ENCODE measurements around the gene DOCK7.

DOCK7 gene

DNA sequence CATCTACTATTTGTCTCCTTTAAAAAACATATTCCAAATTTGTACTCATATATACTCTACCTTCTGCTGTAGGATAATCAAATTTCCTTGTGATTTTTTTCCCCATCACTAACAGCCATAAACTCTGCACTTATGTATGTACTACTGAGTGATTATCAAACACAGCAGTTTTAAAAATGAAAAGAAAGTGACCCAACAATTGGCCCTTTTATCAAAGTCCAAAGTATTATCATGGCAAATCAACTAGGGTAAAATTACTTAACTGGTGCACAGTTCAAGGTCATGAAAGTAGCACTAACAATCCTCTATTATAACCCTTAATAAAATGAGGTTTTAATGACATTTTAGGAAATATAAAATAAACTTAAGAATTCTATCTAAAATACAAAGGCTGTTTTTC is 79.3 kb downstream of the DOCK7 start:
- H3K4me3 ChIP-seq (ENCODE audit: low read depth, low read length) = no peak overlapping the region
- TF ChIP-seq, protein P1, sequence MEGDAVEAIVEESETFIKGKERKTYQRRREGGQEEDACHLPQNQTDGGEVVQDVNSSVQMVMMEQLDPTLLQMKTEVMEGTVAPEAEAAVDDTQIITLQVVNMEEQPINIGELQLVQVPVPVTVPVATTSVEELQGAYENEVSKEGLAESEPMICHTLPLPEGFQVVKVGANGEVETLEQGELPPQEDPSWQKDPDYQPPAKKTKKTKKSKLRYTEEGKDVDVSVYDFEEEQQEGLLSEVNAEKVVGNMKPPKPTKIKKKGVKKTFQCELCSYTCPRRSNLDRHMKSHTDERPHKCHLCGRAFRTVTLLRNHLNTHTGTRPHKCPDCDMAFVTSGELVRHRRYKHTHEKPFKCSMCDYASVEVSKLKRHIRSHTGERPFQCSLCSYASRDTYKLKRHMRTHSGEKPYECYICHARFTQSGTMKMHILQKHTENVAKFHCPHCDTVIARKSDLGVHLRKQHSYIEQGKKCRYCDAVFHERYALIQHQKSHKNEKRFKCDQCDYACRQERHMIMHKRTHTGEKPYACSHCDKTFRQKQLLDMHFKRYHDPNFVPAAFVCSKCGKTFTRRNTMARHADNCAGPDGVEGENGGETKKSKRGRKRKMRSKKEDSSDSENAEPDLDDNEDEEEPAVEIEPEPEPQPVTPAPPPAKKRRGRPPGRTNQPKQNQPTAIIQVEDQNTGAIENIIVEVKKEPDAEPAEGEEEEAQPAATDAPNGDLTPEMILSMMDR (IDR thresholded peaks at IDR 0.05; ENCODE audit: low read depth, low read length, missing control alignments) = no peak
- no peak for DNase-seq (ENCODE audit: low read depth)

DNA sequence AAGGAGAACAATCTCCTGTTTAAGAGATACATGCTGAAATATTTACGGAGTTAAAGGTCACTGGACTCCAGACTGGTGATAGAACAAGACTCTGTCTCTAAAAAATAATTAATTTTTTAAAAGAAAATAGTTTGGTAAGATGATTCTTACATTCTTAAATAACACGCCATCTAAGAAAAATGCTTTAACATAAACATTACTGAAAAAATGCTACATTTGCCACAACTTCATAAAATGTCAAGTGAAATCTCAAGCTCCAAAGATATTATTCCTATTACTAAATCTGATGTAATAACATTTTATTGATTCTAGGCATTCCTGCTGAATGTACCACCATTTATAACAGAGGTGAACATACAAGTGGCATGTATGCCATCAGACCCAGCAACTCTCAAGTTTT is 86.7 kb downstream of the DOCK7 start:
- no peak overlapping the region for H3K4me3 ChIP-seq (ENCODE audit: low read depth, low read length)
- TF ChIP-seq, protein P1 (IDR thresholded peaks at IDR 0.05; ENCODE audit: low read depth, low read length, missing control alignments) = no peak
- DNase-seq (ENCODE audit: low read depth) = no peak

DNA sequence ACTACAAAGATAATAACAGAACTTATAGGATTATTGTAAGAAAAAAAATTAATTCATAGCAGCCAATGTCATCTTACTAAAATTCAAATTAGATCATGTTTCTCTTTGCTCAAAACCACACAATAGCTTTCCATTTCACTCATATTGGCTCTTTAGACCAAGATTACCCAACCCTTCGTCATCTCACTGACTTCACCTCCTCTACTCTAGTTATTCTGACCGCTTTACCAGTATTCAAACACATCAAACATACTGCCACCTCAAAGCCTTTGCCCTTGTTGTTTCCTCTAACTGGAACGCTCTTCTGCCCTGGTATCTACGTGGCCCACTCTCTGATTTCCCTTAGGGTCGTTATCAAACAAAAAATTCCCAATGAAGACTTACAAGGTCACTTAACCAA is 89.1 kb downstream of the DOCK7 start:
- no peak overlapping the region for H3K4me3 ChIP-seq (ENCODE audit: low read depth, low read length)
- no peak for DNase-seq (ENCODE audit: low read depth)
- TF ChIP-seq, protein P1 (IDR thresholded peaks at IDR 0.05; ENCODE audit: low read depth, low read length, missing control alignments) = no peak

DNA sequence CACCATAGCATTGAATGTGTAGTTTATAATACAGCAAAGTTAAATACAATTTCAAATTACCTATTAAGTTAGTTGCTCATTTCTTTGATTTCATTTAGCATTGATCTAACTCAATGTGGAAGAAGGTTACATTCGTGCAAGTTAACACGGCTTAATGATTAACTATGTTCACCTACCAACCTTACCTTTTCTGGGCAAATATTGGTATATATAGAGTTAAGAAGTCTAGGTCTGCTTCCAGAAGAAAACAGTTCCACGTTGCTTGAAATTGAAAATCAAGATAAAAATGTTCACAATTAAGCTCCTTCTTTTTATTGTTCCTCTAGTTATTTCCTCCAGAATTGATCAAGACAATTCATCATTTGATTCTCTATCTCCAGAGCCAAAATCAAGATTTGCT is 90.9 kb downstream of the DOCK7 start, which contains the start of gene ANGPTL3:
ANGPTL3 (plus strand) TSS at position 240 of the 400 bp plus-strand sequence; CDS start at position 287, 47 bp downstream.
- TF ChIP-seq, protein P1 (IDR thresholded peaks at IDR 0.05; ENCODE audit: low read depth, low read length, missing control alignments) = no peak
- no peak within 1 kb of the TSS for H3K4me3 ChIP-seq (ENCODE audit: low read depth, low read length)

DNA sequence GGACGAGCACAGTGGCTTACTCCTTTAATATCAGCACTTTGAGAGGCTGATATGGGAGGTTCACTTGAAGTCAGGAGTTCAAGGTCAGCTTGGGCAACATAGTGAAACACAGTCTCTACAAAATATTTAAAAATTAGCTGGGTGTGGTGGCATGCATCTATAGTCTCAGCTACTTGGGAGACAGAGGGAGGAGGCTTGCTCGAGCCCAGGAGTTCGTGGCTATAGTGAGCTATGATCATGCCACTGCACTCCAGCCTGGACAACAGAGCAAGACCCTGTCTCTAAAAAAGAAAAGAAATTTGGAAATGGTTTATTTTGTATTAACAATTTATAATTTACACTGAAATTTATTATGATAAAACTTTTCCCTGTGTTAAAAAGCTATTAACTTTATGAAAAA is 92.5 kb downstream of the DOCK7 start:
- TF ChIP-seq, protein P1 (IDR thresholded peaks at IDR 0.05; ENCODE audit: low read depth, low read length, missing control alignments) = no peak
- DNase-seq (ENCODE audit: low read depth) = no peak
- no peak overlapping the region for H3K4me3 ChIP-seq (ENCODE audit: low read depth, low read length)

More for the DNA sequence above, 90.9 kb downstream of the DOCK7 start, which contains the start of gene ANGPTL3:
- no peak for DNase-seq (ENCODE audit: low read depth)

DNA sequence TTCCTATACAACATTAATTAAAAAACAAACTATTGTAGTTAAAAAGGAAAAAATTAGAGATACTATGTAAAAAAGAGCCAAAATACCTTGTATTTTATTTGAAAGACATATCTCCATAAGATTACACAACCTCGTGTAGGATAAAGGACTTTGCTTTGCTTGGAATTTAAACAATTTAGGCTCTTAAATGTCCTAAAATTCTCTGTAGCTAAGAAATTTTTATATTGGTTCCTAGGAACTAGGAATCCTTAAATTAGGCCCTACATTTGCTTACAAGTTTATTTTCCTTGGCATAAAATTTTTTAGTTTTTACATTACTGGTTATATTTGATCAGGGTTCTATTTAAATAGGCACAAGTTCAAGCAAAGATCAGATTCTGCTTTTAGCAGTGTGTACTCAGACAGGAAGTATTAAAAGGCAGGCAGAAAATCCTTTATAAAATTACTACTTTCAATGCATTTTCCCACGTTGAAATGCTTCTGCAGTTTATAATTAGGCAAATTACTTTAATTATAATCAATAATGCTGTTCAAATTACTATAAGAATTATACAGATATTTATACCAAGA is 94.3 kb downstream of the DOCK7 start:
- H3K4me3 ChIP-seq (ENCODE audit: low read depth, low read length) = no peak overlapping the region
- TF ChIP-seq, protein P1 (IDR thresholded peaks at IDR 0.05; ENCODE audit: low read depth, low read length, missing control alignments) = no peak
- DNase-seq (ENCODE audit: low read depth) = no peak

DNA sequence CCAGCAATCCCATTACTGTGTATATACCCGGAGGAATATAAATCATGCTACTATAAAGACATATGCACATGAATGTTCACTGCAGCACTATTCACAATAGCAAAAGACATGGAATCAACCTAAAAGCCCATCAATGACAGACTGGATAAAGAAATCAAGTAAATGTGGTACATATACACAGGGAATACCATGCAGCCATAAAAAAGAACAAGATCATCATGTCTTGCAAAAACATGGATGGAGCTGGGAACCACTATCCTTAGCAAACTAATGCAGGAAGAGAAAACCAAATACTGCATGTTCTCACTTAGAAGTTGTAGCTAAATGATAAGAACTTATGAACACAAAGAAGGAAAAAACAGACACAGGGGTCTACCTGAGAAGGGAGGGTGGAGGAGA is 97.2 kb downstream of the DOCK7 start:
- DNase-seq (ENCODE audit: low read depth) = no peak
- TF ChIP-seq, protein P1 (IDR thresholded peaks at IDR 0.05; ENCODE audit: low read depth, low read length, missing control alignments) = no peak
- H3K4me3 ChIP-seq (ENCODE audit: low read depth, low read length) = no peak overlapping the region

Measured in GM12864 (cell line).